Right atrium auricular region (tissue), 2 donors: ENCODE measurements around the gene CLCC1. TPM values are rescaled to one million over a fixed set of nuclear protein-coding genes. Genes with fewer than 3 reads are reported as not detected.
A peak's percentile ranks its signal among the peaks of the same experiment; 100 is the strongest.
"Not testable (repeated sequence)": the region's sequence is repeated elsewhere in the genome, so short reads cannot be mapped to it uniquely, and the experiment has no call there.

Experiments used
- DNase-seq: peaks from one replicate; pipeline ENCODE4 v3.0.0-alpha.2; 2019; ENCODE audit warnings: low spot score
- H3K27ac ChIP-seq, 2 donors: fragments of 200-600 bp; sonication (generic); 1 replicate in 1 of 2; 2 replicates in 1 of 2; pipeline ENCODE4 v1.5.1; 2016 to 2019
- H3K27me3 ChIP-seq, 2 donors: fragments of 200-600 bp; sonication (generic); one replicate each; pipeline versions ENCODE4 v1.5.1 to v1.6.0; 2017 to 2019
- H3K36me3 ChIP-seq: fragments of 200-600 bp; sonication (generic); one replicate; pipeline ENCODE4 v1.5.1; 2016
- H3K4me1 ChIP-seq, 2 donors: fragments of 200-600 bp; sonication (generic); one replicate each; pipeline versions ENCODE4 v1.5.1 to v1.6.0; 2017 to 2019
- H3K4me3 ChIP-seq, 2 donors: fragments of 200-600 bp; sonication (generic); 1 replicate in 1 of 2; 2 replicates in 1 of 2; pipeline ENCODE4 v1.5.1; 2017 to 2019; ENCODE audit warnings: mild to moderate bottlenecking in 1 of 2, moderate library complexity in 1 of 2
- H3K9me3 ChIP-seq, 2 donors: fragments of 200-600 bp; sonication (generic); one replicate each; pipeline ENCODE4 v1.5.1; 2019
- total RNA-seq, 2 donors: library from RNA; depleted of rRNA; stranded (reverse); fragments of >200 nt; gene quantifications; one replicate each; pipeline ENCODE4 v1.1.0, GENCODE V29; 2016
- TF ChIP-seq, protein P1 (sequence below), 2 donors: fragments of 200-600 bp; sonication (generic); IDR thresholded peaks; one replicate each; pipeline ENCODE4 v1.5.1; 2019; ENCODE audit warnings: antibody characterized with exemption in 2 of 2

The CLCC1 gene
- 10 to 100 TPM; 19.7 to 20.5 TPM for total RNA-seq

DNA sequence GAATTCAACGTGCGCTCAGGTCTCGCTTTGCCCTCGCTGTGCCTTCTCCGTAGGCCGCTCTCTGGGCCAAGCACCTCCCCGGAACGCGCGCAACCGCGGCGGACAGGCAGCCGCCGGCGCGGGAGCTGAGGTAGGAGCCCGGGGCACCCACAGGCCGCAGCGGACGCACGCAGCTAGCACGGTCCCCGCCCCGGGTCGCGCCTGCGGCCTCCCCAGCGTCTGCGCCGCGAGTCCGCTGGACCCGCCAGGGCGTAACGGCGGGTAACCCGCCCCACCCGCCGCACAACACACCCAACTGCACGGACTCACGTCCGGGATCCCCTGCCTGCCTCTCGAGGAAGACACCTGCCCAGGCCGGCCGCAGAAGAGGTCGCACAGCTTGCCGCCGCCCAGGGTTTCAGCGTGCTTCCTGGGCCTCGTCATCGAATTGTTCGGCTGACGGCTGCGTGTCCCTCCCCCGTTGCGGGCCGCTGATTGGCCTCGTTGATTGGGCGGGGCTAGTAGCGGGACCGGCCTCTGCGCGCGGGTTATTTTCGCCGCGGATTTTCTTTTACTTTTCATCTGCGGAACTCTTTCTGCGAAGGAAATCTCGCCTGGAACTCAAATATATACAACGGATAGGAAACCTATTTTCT is at the start of gene CLCC1:
Gene CLCC1, minus strand, starts transcription at position 433 of the 635 bp plus-strand sequence. CDS start 13,047 bp downstream, outside the sequence.
- Histone ChIP-seq H3K9me3 (no peaks in the 10 kb centered on the region), H3K4me3 (peak within 1 kb of the TSS; percentile 78 to 84), H3K27ac (peak within 1 kb of the TSS; percentile 93 to 96), H3K36me3 (peaks cover 3% of the 10 kb centered on the region), H3K27me3 (no peaks in the 10 kb centered on the region), H3K4me1 (peaks cover 0 to 29% of the 10 kb centered on the region in 2 donors)
- peak; percentile 93 for DNase-seq
- TF ChIP-seq, protein P1, sequence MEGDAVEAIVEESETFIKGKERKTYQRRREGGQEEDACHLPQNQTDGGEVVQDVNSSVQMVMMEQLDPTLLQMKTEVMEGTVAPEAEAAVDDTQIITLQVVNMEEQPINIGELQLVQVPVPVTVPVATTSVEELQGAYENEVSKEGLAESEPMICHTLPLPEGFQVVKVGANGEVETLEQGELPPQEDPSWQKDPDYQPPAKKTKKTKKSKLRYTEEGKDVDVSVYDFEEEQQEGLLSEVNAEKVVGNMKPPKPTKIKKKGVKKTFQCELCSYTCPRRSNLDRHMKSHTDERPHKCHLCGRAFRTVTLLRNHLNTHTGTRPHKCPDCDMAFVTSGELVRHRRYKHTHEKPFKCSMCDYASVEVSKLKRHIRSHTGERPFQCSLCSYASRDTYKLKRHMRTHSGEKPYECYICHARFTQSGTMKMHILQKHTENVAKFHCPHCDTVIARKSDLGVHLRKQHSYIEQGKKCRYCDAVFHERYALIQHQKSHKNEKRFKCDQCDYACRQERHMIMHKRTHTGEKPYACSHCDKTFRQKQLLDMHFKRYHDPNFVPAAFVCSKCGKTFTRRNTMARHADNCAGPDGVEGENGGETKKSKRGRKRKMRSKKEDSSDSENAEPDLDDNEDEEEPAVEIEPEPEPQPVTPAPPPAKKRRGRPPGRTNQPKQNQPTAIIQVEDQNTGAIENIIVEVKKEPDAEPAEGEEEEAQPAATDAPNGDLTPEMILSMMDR (IDR thresholded peaks at IDR 0.05): peak in 1 of 2 donors; percentile 10

DNA sequence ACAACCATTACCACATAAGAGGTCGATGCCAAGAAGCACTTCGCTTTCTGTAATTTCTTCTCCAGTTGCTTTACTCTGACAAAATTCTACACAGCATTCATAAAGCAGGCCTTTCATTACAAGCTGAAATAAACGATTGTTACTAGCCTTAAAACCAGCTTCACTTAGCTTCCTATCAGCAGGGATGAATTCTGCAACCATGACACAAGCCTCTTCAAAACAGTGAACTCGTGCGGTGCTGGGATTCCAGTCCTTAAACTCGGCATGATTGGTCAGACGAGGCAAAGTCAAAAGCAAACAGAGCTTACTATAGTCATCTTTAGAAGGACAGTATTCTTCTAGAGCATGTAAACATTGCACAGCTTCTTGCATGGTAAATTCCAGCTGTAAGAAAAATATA is 48.1 kb upstream of the CLCC1 start:
- peaks cover 37% of the 10 kb centered on the region for H3K36me3 ChIP-seq
- no peak for DNase-seq
- TF ChIP-seq, protein P1 (IDR thresholded peaks at IDR 0.05): no peak

GRCh38 chr1:108996622-108997021 is 33.3 kb upstream of the CLCC1 start:
- Histone ChIP-seq H3K9me3 (peaks cover 0 to 12% of the 10 kb centered on the region in 2 donors), H3K36me3 (peaks cover 43% of the 10 kb centered on the region)
- not testable (repeated sequence) for H3K27ac ChIP-seq, DNase-seq, H3K4me3 ChIP-seq, H3K4me1 ChIP-seq, H3K27me3 ChIP-seq

More for the DNA sequence above, 48.1 kb upstream of the CLCC1 start:
- H3K27ac ChIP-seq: no peak overlapping the region
- no peak overlapping the region for H3K4me3 ChIP-seq
- H3K9me3 ChIP-seq: no peaks in the 10 kb centered on the region
- H3K4me1 ChIP-seq: no peaks in the 10 kb centered on the region
- no peaks in the 10 kb centered on the region for H3K27me3 ChIP-seq

GRCh38 chr1:108983114-108983513 is 19.8 kb upstream of the CLCC1 start:
- no peaks in the 10 kb centered on the region for H3K9me3 ChIP-seq
- no peak overlapping the region for H3K4me3 ChIP-seq
- H3K27ac ChIP-seq: no peak overlapping the region
- TF ChIP-seq, protein P1 (IDR thresholded peaks at IDR 0.05): no peak
- no peak for DNase-seq
- H3K36me3 ChIP-seq: peaks cover 25% of the 10 kb centered on the region
- H3K27me3 ChIP-seq: no peaks in the 10 kb centered on the region
- no peaks in the 10 kb centered on the region for H3K4me1 ChIP-seq

DNA sequence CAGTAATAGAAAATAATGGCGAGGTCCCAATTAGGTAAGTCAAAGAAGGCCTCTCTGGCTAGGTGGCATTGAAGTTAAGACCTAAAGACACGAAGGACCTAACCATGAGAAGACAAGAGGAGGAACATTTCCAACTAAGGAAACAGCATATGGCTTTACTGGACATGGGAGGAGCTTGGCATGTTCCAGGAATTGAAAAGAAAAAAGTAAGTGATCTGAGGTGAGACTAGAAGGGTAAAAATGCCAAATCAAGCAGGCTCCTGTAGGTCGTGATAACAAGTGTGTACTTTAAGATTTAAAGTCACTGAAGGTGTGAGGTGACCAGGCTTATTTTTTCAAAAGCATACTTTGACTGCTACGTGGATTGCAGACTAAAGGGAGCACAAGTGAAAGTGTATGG is 13.4 kb upstream of the CLCC1 start:
- H3K9me3 ChIP-seq: no peaks in the 10 kb centered on the region
- no peaks in the 10 kb centered on the region for H3K4me1 ChIP-seq
- H3K4me3 ChIP-seq: no peak overlapping the region
- TF ChIP-seq, protein P1 (IDR thresholded peaks at IDR 0.05): no peak
- no peaks in the 10 kb centered on the region for H3K27me3 ChIP-seq
- no peak for DNase-seq
- H3K27ac ChIP-seq: no peak overlapping the region
- peaks cover 12% of the 10 kb centered on the region for H3K36me3 ChIP-seq

DNA sequence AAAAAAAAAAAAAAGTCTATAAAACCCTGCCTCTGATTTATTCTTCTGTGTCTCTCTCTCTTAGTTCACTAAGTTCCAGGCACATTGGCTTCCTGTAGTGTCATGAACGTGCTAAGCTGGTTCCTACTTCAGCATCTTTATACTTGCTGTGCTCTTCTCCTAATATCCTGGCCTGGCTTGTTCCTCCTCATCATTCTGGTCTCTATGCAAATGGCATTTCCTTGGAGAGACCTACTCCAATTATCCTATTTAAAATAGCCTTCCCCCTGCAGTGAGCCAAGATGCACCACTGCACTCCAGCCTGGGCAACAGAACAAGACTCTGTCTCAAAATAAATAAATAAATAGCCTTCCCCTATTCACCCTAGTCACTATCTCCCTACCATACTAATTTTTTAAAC is 9.7 kb upstream of the CLCC1 start:
- Histone ChIP-seq H3K4me1 (no peaks in the 10 kb centered on the region), H3K27me3 (no peaks in the 10 kb centered on the region), H3K4me3 (no peak overlapping the region), H3K36me3 (peaks cover 17% of the 10 kb centered on the region), H3K9me3 (no peaks in the 10 kb centered on the region), H3K27ac (no peak overlapping the region)
- TF ChIP-seq, protein P1 (IDR thresholded peaks at IDR 0.05): no peak
- DNase-seq: no peak
